GM23248 (cell line): ENCODE measurements around the gene DKK3.

Source experiments
- EZH2 ChIP-seq: fragments of 200-600 bp; sonication (generic); IDR thresholded peaks from 2 replicates; pipeline ENCODE4 v1.6.1; 2018; ENCODE audit warnings: antibody characterized with exemption, mild to moderate bottlenecking; ENCODE audit not compliant: insufficient read depth, poor library complexity, severe bottlenecking
- EZH2phosphoT487 ChIP-seq: fragments of 200-600 bp; sonication (generic); IDR thresholded peaks from 2 replicates; pipeline ENCODE4 v1.6.1; 2018; ENCODE audit warnings: antibody characterized with exemption, moderate library complexity, mild to moderate bottlenecking, low read depth; ENCODE audit not compliant: insufficient read depth

DNA sequence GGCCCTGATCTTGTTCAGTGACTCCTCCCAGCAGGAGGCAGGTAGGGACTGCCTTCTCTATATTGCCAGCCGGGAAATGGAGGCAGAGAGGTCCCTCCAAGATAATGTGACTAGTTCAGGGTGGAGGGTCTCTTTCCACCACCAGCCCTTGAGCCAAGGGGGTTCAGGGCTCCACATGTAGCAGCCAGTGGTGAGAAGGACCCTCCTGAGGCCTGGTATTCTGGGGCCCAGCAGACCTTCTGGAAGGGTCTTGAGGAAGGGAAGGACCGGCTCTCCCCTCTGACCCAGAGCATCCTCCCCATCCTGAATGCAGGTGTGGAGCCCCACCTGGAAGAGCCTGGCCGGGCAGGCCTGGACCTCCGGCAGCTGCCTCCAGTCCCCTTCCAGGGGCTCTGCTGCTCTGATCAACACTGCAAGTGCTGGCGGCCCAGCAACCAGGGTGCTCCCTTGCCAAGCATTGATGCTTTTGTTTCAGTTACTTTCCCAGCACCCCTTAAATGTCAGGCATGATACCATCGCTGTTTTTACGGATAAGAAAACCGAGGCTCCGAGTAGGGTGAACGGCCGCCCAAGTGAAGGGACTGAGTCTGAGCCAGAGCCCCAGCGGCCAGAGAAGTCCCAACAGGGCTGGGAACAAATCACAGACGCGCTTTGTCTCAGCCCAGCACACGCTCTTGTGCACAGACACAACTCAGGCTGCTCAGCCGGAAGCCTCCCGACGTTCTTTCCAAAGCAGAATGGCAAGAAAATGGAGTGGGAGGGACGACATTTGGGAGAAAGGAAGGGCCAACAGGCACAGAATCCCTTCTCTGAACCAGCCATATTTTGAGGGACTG is 38.8 kb downstream of the DKK3 start:
- TF ChIP-seq EZH2 (no peak), EZH2phosphoT487 (no peak)
